Activated CD4-positive, alpha-beta T cell treated with anti-CD3 and anti-CD28 coated beads, Interleukin-10, Interleukin-2, amounts not matched to agents 100 ng/mL and 50 ng/mL, durations not matched to agents 16 hours and 8 hours (primary cell): Measurements from ENCODE around the gene UBN1.
"Not testable (repeated sequence)": the region's sequence is repeated elsewhere in the genome, so short reads cannot be mapped to it uniquely, and the experiment has no call there.

ENCODE experiments used
- DNase-seq: peaks from one replicate; pipeline ENCODE4 v3.0.0-alpha.2; 2020

The UBN1 gene

DNA sequence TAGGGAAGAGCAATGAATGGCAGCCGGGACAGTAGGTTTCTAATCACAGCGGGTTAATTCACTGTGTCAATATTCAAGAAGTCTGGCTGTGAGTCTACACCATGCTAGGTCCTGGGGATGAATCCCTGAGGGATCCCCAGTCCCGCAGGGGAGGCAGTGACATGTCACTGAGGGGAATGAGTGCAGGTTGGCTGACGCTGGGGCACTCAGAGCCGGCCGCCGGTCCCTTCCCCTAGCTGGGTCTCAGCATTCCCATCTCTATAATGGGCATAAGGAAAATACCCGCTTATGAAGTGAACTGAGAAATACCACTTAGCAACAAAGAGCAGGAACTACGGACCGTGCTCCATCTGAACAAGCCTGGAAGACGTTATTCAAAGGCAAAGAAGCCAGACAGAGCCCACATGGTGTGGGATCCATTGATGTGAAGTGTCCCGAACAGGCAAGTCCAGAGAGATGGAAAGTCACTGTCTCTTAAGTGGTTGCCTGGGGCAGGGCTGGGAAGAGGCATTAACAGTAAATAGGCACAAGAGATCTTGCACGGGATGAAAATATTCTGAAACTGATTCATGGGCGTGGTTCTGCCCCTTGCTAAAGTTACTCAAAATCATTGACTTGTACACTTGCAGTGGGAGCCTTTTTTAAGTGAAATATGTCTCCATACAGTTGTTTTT is 57.8 kb downstream of the UBN1 start:
- DNase-seq, result no peak

DNA sequence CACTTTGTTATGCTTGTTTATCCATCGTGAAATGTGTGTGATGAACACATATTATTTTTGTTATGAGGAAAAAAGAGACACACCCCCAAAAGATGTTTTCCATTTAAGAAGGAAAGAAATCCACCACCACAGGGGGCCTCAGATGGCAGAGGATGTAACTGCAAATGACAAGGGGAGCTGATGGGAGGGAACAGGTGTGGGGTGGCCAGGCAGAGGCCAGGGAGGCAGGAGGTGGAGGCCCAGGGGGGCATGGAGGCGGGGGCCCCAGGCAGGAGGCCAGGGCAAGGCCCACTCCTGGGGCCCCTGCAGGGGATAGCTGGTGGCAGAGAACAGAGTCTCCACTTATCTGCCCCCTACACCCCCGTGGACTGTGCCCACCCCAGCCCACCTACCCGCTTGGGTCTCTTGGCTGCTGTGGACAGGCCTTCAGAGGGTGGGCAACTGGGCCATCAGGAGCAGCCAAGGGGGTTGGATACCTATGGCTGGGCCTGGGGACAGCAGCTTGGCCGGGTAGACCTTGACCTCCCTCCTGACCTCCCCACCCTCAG is 61.6 kb downstream of the UBN1 start:
- no peak for DNase-seq

DNA sequence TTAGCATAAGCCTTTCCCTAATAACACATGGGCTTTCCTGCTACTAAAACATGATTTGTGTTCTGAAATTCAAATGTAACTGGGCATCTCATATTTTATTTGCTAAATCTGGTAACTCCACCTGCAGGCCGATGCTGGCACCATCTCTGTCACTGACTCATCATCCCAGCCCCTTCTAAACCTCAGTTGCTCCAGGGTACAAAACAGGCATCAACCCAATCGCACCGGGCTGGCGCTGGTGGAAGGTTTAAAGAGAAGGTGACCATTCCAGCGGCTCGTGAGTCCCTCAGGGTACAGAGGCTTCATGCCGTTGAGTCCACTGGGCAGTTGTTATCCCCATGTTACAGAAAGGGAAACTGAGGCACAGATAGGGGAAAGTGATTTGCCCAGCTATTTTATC is 62.5 kb downstream of the UBN1 start:
- DNase-seq, result no peak

DNA sequence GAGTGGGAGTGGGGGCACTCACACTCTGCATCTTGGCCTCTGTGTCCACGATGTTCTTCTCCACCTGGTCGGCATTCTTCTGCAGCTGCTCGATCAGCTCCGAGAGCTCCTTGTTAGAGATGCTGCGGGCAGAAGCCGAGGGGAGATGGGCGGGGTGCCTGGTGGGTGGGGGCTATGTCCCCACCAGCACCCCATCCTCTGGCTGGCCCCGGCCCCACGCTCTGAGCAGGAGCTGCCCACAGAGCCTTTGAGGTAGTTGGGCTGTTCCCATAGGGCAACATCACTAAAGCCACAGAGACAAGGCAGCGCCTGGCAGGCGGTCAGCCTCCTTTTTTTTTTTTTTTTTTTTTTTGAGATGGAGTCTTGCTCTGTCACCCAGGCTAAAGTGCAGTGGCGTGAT is 63.5 kb downstream of the UBN1 start:
- DNase-seq, result no peak

DNA sequence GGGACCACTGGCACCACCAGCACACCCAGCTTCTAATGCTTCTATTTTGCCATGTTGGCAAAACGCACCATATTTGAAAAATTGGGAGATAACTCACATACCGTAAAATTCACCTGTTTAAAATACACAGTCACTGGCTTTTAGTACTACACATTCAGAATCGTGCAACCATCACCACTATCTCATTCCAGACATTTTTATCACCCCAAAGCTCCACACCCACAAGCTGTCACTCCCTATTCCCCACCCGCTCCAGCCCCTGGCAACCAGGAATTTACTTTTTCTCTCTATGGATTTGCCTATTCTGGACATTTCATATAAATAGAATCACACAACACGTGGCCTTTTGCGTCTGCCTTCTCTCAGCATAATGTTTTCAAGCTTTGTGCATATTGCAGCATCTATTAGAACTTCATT is 64.7 kb downstream of the UBN1 start:
- no peak for DNase-seq

DNA sequence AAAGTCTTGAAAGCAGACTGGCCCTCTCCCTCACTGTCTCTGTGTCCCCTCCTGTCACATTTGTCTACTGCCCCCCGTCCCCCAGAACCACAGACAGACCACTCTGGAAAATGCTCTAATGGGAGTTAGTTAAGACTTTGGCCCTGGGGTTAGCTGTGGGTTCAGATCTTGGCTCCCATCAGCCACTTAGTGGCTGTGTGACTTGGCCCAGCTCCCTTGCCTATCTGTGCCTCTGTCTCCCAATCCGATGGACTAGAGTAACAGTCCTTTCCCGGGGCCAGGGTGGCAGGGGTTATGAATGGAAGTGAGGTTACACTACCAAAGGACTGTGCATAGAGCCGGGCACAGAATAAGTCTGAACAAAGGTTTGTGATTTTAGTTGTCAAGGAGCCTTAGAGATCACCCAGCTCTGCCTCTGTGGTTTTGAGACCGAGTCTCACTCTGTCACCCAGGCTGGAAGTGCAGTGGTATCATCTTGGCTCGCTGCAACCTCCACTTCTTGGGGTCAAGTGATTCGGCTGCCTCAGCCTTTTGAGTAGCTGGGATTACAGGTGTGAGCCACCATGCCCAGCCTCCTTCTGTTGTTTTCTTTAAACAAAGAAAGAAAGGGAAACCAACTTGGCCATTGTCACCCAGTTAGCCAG is 66.0 kb downstream of the UBN1 start:
- no peak for DNase-seq

DNA sequence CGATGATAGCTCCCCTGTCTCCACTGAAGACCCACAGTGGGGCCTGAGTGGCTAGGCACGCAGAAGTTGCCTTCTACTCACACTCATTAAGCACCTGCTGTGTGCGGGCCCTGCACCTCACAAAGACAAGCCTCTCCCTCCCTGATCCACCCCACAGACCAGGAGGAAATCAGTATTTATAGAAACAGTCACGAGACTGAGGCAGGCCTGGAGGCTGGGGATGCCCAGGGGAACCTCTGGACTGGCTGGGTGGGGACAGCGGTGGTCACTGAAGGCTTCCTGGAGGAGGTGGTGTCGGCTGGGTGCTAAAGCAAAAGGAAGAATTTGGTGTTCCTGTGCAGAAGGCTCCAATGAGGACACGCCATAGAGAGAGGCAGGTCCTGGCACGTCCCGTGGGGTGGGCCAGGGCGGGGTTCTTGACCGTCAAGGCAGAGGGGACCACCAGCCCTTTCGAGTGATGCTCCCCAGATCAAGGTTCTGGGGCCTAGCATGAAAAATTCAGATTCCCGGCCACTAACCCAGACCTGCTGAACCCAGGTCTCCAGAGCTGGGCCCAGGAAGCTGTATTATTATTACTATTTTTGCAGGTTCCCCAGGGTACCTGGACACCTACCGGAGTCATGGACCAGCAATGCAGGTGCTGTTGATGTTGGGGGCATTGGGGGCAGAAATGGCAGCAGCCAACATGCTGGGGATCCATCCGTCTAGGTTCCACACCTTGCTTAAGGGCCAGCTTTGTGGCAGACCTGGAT is 66.7 kb downstream of the UBN1 start:
- DNase-seq, result no peak

DNA sequence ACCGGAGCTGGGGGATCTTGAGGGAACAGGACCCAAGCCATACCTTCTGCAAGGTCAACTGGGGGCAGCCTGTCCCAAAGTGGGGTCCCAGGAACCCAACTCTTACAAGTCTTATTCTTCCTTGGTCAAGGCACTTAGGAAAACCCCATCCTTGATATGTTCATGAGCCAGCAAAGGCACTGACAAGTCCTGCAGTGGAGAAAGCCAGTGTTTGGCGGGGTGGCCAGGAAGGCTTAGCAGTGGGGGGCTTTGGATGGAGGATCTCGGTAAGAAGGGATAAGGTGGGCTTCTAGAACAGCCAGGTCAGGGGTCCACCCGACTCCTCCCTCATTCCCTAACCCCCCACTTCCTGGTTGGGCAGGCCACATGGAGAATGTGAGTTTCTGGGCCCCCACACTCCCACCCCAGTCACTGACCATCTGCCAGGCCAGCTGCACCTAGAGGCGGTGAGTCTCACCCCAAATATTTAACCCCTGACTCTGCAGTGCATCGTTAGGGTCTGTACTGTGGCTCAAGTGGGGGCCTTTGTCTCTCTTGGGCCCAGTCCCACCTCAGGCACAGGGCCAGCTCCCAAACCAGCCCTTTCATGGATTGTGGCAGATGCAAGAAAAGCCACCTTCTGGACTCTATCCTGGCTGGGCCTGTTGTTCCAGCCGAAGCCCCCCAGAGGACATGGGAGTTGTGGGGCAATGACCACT is 67.4 kb downstream of the UBN1 start:
- DNase-seq, result no peak

DNA sequence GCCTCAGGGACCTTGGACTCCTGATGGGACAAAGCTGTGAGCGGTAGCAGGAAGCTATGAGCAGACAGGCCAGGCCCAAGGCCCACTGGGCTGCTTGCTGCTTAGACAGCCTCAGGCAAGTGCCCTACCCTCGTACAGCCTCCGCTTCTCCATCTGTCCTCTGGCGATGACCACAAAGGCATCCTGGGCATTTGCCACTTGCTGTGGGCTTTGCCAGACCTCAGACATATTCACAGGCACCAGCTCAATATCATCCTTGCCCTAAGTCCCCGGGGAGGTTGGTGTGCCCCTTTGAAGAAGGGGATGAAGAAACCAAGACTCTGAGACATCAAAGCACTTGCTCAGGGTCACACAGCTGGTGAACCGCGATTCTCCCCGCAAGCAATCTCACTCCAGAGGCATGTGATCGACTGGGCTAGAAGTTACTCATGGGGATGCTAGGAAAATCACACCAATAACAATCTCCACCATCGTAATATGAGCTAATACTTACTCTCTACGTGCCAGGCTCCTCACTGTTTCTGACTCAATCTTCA is 68.0 kb downstream of the UBN1 start:
- DNase-seq, result no peak

DNA sequence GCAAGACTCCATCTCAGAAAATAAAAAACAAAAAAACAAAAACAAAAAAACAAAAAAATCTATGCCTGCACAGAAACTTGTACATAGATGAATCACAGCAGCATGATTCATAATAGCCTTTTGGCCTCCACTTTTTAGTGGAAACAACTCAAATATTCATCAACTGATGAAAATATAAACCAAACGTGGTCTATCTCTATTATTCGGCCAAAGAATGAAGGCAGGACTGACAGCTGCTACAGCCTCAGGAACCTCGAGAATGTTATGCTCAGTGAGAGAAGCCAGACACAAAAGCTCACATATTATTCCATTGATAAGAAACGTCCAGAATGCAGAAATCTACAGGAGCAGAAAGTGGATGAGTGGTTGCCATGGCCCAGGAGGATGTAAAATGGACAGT is 69.8 kb downstream of the UBN1 start:
- no peak for DNase-seq

DNA sequence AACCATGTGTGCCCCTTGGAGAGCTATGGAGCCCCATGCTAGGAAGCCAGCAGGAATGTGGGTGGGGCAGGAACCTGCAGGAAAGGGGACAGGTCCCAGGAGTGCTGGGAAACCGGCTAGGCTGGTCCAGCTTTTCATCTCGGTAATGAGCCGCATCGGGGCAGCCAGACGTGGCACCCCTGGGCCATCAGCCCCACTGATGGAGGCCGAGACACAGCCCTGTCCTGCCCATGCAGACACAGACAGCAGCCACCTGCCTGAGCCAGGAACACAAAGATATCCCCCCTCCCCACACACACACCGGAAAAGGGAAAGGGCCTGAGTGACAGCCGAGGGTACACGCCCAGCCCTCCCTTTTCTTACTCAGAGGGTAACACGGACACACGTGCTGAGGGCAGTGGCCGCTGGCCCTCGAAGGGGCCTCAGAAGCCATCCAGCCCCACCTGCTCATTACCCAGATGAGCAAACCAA is 71.5 kb downstream of the UBN1 start:
- no peak for DNase-seq

DNA sequence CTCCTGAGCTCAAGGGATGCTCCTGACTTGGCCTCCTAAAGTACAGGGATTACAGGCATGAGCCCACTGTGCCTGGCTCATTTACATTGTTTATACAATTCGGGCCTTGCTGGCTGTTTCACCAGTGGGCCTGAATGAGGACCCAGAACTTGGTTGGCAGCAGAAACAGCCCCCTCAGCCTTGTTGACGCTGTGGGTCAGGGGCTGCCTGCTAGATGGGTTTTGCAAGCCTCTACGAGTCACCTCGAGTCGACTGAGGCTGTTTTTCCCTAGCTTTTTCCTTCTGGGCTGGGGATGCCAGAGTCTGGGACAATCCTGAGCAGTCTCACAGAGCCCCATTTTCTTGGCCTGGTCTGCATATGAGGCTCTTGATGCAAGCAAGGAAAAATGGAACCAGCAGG is 73.5 kb downstream of the UBN1 start:
- no peak for DNase-seq

DNA sequence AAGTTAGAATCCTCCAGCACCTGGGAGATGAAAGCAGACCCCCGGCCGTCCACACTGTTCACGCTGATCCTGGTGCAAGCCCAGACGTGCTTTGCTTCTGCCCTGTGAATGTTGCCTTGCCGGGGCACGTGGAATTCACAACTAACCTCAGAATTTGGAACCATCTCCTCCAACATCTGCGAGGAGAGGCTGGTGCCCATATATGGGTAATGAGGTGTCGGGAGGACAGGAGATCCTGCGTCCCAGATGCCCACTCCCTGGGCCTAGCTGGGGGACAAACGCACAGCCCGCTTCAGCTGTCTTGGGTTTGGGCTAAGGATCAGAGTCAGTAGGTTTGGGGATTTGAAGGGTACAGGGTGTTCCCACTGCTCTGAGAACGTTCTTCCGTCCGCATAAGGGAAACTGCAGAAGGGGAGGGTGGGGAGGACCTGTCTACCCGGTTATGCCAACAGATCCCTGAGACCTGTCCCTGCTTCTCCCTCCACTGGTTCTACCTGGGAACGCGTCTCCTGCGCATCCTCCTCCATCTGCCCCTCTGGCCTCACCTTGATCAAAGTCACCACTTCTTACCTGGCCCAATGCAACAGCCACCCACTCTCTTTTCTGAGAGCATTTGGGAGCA is 75.6 kb downstream of the UBN1 start:
- no peak for DNase-seq

DNA sequence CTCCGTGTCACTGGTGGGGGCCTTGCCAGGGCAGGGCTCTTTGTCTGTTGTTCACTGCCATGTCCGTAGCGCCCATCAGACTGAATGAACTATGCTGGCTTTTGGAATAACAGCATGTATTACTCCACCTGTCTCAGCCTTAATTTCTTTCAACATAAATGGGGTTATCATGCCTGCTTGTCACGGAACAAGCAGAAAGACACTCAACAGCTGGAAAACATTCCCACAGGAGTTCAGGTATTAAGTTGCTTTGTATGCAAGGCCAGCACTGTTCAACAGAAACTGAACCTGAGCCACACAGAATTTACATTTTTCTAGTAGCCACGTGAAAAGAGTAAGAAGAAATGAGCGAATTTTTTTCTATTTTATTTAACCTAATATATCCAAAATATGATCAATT is 76.6 kb downstream of the UBN1 start:
- no peak for DNase-seq

DNA sequence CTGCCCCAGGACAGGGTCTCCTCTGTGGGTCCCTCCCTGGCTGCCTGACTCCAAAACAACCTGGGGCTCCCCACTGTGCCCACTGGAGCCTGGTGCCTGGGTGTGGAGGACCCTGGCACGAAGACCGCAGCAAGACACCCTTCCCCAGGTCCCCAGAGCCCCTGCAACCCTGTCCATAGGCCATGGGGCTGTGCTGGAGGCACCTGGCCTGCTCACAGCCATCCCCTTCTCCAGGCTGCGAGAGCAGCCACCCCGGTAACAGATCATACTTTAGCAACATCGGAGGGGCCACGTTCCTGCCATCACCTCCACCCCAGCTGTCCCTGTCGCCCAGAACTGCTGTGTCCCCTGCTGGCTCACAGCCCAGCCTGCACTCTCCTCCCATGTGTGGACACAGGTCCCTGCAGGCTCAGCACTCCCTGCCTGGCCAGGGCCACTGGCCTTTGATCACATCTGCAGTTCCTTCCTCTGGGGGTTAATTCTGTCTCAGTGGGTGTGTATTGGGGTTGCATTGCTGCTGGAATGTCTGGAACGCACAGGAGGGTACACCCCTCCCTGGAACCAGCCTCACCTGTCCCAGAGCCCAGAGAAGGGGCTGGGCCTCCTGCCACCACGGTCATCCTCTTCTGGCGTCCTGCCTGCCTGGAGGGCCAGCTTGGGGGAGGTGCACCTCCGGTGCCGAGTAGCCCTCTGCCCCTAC is 77.5 kb downstream of the UBN1 start:
- no peak for DNase-seq

DNA sequence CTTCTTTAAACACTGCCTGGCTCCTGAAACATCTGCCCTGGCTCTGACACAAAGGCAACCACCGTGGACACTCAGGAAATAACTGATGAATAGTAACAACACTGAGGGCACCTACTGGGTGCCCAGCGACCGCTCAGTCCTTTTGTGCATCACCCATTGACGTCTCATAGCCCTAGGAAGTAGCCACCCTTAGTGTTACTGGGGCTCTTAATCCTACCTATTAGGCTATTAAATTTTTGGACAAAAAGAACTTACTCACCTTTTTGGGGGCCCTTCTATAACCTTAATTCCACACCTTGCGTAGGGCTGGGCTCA is 78.0 kb downstream of the UBN1 start:
- DNase-seq, result no peak

DNA sequence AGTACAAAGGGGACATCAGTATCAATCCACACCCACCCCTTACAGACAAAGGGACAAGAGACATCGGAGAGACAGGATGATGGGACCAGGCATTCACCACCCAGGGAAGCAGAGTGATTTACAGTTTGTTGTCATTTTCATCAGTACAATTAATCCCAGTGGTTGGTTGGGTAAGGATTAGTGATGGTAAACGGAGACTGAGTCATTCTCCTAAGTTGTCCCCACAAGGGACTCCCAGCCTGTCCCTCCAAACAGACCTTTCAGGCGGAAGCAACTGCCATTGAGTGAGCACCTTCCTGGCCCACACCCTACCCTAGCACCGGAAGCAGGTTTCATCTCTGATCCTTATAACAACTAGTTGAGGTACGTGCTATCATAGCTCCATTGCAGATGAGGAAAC is 78.5 kb downstream of the UBN1 start:
- no peak for DNase-seq

DNA sequence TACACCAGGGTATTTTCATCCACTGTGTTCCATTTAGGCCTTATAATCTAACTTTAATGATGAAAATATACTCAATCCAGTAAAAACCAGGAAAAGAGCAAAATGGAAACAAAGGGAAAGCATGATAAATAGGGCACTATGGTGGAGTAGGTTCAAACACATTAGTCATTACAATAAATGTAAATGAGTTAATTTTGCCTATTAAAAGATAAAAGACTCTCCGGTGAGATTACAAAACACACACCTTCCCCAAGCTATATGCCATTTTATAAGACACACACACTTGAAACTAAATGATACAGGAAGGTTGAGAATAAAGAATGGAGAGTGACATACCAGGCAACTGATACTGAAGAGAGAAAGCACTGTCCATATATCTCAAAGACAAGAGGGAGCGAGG is 79.6 kb downstream of the UBN1 start:
- DNase-seq, result no peak

DNA sequence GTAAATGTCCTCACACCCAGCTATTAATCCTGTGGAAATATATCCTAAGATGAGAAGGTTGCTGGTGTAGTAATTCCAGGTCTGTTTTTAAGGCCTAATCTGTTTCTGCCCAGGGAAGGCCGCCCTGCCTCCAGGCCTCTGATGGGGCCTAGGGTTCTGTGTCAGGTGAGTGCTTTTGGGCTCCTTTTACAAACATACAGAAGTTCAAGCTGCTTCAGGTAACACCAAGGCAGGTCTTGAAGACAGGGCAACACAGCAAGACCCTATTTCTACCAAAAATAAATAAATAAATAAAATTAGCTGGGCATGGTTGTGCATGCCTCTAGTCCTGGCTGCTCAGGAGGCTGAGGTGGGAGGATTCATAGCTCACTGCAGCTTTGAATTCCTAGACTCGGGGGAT is 80.4 kb downstream of the UBN1 start:
- DNase-seq, result no peak

DNA sequence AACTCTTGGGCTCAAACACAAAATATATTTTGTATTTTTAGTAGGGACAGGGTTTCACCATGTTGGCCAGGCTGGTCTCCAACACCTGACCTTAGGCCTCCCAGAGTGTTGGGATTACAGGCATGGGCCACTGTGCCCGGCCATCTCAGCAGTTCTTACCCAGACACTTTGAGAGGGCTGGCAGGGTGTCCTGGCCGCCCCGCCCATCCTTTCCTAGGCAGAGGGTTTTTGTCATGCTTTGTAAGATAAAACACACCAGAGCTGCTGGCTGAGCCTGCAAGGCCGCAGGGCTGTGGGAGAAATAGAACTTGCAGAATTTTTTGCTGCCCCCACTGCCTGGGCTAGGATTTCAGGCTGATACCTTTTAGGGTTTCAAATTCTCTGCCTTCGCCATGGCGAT is 80.9 kb downstream of the UBN1 start:
- DNase-seq, result no peak

DNA sequence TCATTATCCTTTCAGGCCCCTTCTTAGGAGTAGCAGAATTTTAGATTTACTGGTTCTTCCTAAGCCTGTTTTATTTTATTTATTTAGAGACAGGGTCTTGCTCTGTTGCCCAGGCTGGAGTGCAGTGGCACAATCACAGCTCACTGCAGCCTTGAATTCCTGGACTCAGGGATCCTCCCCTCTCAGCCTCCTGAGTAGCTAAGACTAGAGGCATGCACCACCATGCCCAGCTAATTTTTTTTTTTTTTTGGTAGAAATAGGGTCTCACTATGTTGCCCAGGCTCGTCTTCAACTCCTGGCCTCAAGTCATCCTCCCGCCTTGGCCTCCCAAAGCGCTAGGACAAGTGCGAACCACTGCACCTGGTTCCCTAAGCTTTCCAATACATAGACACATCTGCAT is 82.3 kb downstream of the UBN1 start:
- not testable (repeated sequence) for DNase-seq

DNA sequence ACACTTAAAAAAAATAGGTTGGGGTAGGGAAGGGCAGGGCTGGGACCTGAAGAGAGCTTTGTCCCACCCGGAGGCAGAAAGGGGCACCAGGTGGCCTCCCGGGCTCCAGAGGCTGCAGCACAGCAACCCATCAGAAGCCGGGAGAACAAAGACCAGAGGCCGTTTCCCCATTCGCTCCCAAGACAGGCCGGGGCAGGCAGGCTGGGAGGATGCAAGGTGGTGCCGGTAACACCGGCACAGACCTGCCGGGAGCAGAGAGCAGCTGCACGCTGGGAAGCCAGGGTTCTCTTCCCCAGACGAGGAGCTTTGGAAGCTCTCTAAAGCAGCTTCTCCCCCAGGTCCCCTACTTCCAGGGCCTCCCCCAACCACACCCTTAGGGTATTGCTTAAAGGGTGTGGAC is 84.1 kb downstream of the UBN1 start:
- DNase-seq, result no peak
